ENCODE measurements around the gene CAMSAP1.

DNA sequence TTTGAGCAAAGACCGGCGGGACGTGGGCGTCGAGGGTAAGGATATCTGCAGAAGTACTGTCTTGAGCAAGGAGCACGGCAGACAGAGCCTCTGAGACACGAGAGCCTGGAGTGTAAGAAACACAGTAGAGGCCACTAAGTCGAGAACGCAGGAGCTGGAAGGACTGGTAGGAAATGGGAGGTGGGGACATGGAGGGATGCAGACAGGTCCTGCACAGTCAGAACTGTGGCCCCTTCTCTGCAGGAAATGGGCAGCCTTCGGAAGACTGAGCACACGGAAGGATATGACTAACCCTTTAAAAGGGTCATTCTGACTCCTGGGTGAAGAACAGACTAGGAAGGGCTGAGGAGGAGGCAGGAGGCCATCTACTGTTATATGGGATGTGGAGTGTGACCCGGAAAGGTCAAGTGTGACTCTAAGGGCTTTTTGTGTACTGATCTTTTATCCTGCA is 1.4 kb upstream of the CAMSAP1 start:
- TF ChIP-seq, protein P1, sequence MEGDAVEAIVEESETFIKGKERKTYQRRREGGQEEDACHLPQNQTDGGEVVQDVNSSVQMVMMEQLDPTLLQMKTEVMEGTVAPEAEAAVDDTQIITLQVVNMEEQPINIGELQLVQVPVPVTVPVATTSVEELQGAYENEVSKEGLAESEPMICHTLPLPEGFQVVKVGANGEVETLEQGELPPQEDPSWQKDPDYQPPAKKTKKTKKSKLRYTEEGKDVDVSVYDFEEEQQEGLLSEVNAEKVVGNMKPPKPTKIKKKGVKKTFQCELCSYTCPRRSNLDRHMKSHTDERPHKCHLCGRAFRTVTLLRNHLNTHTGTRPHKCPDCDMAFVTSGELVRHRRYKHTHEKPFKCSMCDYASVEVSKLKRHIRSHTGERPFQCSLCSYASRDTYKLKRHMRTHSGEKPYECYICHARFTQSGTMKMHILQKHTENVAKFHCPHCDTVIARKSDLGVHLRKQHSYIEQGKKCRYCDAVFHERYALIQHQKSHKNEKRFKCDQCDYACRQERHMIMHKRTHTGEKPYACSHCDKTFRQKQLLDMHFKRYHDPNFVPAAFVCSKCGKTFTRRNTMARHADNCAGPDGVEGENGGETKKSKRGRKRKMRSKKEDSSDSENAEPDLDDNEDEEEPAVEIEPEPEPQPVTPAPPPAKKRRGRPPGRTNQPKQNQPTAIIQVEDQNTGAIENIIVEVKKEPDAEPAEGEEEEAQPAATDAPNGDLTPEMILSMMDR (IDR thresholded peaks at IDR 0.05; ENCODE audit: borderline replicate concordance, extremely low read depth, low read length, poor library complexity, severe bottlenecking) = no peak
- TF ChIP-seq EZH2 (IDR thresholded peaks at IDR 0.05; ENCODE audit: borderline replicate concordance, low read depth, low read length, severe bottlenecking) = no peak
